ENCODE measurements around the gene PTCD3.

PTCD3 gene

DNA sequence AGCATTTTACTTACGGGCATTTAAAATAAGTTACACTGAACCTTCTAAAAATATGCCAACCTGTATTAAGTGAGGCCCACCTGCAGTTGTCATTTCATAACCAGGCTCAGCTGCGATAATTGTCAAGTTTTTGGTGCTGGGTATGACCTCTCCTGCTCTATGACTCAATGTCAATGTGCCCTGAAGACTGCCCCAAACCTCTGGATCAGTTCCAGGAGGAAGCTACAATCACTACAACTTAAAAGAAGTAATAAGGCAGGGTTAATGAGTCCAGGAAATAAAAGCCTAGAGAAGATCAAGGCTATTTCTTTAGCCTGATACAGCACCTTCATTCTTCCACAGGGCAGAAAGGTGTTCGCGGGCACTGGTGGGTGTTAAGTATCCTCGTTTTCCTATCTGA, 23.3 kb upstream of the PTCD3 start:
- no peak for FAIRE-seq

GRCh38 chr2:86087936-86088850, 17.8 kb upstream of the PTCD3 start:
- FAIRE-seq = no peak

DNA sequence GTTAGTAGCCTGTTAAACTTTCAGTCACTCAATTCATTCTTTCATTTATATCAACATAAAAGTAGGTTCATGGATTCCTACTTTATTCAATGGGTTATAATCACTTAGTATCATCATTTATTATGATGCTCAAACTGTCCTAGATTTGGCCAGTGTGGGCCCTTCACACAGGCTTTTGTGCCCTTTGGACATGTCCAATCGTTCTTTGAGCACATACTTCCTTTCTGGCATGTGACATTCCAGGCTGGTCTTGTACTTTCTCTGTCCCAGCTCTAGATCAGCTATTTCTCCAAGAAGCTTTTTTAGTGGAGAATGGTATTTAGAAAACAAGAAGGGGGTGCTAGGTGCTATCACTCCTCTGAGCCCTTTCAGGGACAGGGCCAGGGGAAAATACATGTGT, 11.8 kb upstream of the PTCD3 start:
- no peak for FAIRE-seq

DNA sequence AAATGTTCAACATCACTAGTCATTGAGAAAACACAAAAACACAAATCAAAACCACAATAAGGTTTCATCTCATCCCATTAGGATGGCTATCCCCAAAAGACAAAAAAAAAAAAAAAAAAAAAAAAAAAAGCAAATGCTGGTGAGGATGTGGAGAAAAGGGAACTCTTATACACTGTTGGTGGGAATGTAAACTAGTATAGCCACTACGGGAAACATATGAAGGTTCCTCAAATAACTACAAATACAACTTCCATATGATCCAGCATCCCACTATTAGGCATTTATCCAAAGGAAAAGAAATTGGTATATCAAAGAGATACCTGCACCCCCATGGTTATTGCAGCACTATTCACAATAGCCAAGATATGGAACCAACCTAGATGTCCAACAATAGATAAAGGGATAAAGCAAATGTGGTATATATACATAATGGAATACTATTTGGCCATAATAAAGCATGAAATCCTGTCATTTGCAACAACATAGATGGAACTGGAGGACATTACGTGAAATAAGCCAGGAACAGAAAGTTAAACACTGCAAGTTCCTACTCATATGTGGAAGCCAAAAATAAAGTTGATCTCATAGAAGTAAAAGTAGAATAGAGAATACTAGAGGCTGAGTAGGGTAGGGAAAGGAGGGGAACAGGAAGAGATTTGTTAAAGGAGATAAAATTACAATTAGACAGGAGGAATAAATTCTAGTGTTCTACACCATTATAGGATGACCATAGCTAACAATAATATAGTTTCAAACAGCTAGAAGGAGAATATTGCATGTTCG, 8.7 kb upstream of the PTCD3 start:
- no peak for FAIRE-seq

DNA sequence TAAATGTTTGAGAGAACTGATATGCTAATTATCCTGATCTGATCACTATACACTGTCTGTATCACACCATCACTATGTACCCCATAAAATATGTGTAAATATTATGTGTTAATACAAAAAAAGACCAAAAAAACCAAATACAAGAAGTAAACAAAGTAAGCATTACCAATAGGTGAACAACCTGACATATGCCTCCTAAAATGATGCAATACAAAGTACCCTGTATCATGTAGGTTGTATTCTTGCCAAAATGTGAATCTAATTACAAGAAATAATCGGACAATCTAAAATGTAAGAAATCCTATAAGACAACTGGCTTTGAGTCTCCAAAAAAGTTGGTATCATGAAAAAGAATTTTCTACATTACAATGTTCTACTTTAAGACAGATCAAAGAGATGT, 8.1 kb upstream of the PTCD3 start:
- FAIRE-seq = no peak

- no peak for FAIRE-seq
Observed at GRCh38 chr2:86102157-86102556, 3.9 kb upstream of the PTCD3 start.

DNA sequence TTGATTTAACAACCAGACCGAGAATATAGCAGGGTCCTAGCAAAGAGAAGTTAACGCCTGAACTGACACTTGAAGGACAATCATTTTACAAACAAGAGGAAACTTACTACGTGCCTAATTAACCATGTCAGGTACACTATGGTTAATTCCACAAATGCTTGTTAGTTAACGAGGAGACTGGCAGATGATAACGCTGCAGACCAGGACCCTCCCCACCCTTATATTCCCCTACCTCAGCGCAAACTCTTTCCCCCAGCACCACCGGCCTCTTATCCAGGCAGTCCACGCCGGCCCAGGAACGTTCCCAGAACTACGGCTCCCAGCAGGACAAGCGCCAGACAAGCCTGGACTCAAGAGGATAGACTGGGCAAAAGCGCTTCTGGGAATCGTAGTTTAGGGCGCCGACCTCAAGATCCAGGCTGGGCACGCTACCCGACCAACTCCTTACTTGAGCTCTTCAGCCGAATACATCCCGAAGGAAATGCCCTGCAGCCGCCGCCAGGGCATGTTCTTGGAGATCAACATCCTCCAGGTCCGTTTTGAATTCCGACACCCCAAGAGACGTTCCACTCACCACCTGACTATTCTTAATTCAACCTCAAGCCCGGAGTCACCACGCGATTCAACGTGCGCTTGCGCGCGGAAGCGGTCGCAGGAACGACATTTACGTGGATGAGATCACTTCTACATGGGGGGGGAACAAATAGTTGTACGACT, 625 bp upstream of the PTCD3 start, which contains the start of gene POLR1A:
Gene POLR1A, minus strand, starts transcription at position 635 of the 717 bp plus-strand sequence. Its CDS starts 110 bp downstream, at position 525.
- no peak for FAIRE-seq

- FAIRE-seq = no peak
Observed at GRCh38 chr2:86107031-86107430, 996 bp downstream of the PTCD3 start.

DNA sequence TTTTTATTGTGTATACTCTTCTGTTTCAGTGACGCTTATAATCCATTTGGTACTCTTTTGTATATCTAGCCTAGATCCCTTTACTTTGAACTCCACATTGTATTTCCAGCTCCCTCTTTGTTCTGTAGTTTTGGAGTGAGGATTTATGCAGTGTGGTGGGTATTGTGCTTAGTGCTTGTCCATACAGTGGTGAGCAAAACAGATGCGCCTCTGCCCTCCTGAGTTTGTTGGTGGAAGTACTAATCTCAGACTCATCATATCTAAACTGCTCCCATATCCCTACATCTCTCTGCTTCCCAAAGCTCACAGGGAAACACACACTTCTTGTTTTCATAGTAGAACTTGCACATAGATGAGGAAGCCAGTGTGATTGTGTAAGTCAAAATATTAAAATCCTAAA, 12.1 kb downstream of the PTCD3 start:
- no peak for FAIRE-seq

DNA sequence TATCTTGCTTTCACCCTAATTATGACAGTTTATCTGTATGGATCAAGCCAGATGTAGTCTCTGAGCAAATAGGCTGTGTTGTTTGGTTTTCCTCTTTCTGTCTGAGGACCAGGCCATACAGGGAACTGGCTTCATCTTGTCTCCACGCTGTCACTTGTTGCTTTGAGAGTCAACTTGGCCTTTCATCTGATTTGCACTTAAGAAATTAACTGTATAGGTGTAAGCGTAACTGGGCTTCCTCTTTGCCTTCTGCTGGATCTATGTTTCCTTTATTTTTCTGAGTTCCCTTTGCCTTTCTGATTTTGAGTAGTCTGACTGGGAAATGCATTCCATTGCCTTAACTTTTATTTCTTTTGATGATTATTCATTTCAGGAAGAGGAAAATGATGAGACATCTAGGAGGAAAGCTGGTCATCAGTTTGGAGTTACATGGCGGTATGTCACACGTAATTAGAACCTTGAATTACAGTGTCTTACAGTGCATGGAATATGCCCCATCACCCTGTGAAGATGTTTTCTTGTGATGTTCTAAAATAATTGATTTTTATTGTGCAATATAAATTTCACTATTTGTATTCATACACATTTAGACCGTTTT, 17.4 kb downstream of the PTCD3 start:
- no peak for FAIRE-seq

- no peak for FAIRE-seq
Observed at GRCh38 chr2:86124683-86125082, 18.6 kb downstream of the PTCD3 start.

DNA sequence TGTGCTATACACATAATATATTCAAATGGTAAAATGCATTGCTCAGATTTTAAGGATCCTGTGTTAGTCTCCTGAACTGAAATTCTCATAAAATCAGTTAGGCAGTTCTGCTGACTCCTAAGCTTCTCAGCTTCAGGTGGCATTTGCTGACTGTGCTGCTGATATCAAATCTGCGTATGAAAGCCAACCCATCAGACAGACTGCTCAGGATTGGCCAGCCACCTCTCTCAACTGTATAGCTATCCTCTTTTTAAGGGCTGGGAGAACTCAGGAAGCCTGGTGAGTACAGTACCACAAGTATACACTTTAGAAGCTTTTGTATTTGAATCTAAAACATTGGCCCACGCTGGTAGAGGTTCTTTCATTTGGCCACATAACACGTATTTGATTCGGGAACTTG, 28.7 kb downstream of the PTCD3 start:
- no peak for FAIRE-seq

DNA sequence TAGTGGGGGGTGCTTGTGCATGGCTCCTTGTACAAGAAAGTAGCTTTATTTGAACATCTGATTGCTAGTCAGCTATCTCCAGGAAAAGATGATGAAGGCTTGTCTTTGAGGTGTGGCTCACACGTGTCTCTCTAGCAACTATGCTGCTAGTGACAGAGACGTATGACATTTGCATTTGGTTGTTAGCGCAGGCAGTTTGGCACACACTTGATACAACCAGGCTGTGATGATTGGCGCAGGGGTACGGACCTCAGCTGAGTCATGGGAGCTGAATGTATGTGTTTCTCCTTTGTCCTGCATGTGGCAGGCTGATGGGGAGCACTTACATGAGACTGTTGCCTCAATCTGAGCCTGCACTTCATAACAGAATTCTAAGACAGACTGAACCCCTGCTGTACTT, 29.6 kb downstream of the PTCD3 start:
- no peak for FAIRE-seq

DNA sequence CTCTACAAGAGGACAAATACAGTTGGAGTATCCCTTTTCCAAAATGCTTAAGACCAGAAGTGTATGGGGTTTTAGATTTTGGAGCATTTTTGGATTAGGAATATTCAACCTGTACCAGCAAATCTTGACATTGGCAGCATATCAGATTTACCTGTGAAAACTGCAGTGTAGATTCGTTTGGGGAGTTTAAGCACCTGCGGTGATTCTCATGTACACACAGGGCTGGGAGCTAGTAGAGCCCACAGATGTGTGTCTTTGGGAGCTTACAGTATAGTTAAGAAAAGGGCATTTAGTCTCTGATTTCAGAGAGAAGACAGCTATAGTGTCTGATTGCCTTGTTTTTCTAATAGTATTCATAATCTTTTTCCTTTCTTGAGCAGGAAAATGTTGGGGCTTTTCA, 30.1 kb downstream of the PTCD3 start:
- FAIRE-seq = no peak

DNA sequence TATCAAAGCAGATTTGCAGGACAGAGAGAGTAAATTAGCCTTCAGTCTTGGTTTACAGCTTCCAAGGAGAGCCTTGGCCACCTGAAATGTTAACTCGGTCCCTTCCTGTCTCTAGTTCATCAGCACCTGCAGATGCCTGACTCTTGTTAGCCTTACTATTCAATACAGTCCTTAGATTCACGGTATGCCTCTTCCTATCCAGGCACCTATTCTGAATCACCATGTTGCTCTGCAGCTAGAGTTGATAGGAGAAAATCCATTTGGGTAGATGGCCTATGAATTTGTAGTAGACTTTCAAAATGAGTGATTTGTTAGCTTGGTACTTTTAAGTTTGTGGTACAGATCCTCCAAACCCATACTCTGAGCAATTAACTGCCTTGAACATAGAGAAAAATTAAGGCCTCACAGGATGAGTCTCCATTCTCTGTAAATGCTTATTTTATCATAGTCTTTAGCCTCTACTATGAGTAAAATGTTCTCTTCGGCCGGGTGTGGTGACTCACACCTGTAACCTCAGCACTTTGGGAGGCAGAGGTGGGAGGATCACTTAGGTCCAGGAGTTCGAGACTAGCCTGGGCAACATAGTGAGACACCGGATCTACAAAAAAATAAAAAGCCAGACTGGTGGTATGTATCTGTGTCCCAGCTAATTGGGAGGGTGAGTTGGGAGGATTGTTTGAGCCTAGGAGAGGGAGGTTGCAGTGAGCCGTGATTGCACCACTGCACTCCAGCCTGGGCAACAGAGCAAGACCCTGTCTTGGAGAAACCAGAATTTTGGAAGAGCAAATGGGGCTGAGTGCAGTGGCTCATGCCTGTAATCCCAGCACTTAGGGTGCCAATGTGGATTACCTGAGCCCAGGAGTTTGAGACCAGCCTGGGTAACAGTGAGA, 32.9 kb downstream of the PTCD3 start:
- FAIRE-seq = no peak

GRCh38 chr2:86139981-86140380, 33.9 kb downstream of the PTCD3 start:
- no peak for FAIRE-seq

- no peak for FAIRE-seq
Observed at GRCh38 chr2:86140969-86141392, 34.9 kb downstream of the PTCD3 start.

DNA sequence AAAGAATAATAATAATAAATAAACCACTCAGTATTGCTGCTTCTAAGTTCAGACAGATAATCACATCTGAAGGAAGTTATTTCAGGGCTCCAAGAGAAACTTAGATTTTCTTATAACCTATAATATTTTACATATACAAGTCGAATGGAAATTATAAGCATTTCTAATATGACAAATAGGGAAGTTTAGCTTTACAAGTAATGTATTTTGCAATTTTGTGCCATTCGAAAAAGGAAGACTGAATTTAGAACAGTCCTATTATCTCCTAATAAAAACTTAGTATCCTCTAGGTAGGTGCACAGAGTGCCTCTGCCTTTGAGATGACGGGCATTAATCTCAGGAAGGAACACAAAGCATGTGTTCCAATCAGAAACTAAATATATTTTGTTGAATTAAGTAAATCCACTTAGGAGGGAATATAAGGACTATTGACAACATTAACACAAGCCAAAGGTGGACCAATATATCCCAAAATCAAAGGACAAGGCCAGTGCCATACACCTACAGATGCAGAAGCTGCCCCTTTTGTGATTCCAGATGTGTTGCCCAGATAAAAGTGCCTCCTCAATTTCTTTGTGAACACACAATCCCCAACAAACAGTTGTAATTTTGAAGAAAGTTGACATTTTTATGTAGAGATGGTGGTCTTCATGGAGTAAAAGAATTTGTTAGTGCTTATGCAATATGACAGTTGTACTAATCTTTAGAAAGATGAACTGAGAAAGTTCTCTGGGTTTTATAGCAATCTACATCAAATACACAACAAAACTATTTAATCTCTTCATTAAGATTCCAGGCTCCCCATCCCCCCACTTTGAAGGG, 36.6 kb downstream of the PTCD3 start:
- FAIRE-seq = no peak

- FAIRE-seq = no peak
Observed at GRCh38 chr2:86143307-86143706, 37.3 kb downstream of the PTCD3 start.

- FAIRE-seq = no peak
Observed at GRCh38 chr2:86143926-86144685, 38.1 kb downstream of the PTCD3 start.
